ENCODE measurements around the gene OTUB2.
A peak's percentile ranks its signal among the peaks of the same experiment; 100 is the strongest.

The OTUB2 gene

GRCh38 chr14:93981316-93982229, 44.6 kb upstream of the OTUB2 start:
- no peak overlapping the region for H3K9ac ChIP-seq (ENCODE audit: low read length)
- H3K36me3 ChIP-seq (replicated peaks; ENCODE audit: low read depth, low read length) = peaks cover 10% of the 10 kb centered on the region
- H3K4me1 ChIP-seq (ENCODE audit: low read length) = peaks cover 39% of the 10 kb centered on the region
- H3K79me2 ChIP-seq (ENCODE audit: low read length) = no peaks in the 10 kb centered on the region
- H3K27ac ChIP-seq (ENCODE audit: low read length) = no peak overlapping the region
- no peak overlapping the region for H3K4me2 ChIP-seq (ENCODE audit: low read length)
- no peak for TF ChIP-seq EZH2phosphoT487 (IDR thresholded peaks at IDR 0.05; ENCODE audit: low read depth)
- TF ChIP-seq CTCF (IDR thresholded peaks at IDR 0.05; ENCODE audit: low read depth, low read length) = no peak
- H2AFZ ChIP-seq (ENCODE audit: low read depth, low read length) = no peak overlapping the region
- H3K9me3 ChIP-seq (ENCODE audit: insufficient read depth, low read length) = peaks cover 15% of the 10 kb centered on the region; the same call in 1 of the 2 replicates
- H3K4me3 ChIP-seq (ENCODE audit: low read length) = no peak overlapping the region
- H4K20me1 ChIP-seq (ENCODE audit: insufficient read depth, low read length) = no peaks in the 10 kb centered on the region
- H3K27me3 ChIP-seq (ENCODE audit: low read depth, low read length) = peaks cover 3% of the 10 kb centered on the region; the same call in 1 of the 2 replicates

- Histone ChIP-seq H3K36me3 (replicated peaks; ENCODE audit: low read depth, low read length) (peaks cover 10% of the 10 kb centered on the region), H3K4me3 (ENCODE audit: low read length) (no peak overlapping the region), H3K27ac (ENCODE audit: low read length) (no peak overlapping the region), H3K79me2 (ENCODE audit: low read length) (no peaks in the 10 kb centered on the region), H3K9ac (ENCODE audit: low read length) (no peak overlapping the region), H3K4me1 (ENCODE audit: low read length) (peaks cover 30% of the 10 kb centered on the region), H3K4me2 (ENCODE audit: low read length) (no peak overlapping the region), H2AFZ (ENCODE audit: low read depth, low read length) (no peak overlapping the region), H3K27me3 (ENCODE audit: low read depth, low read length) (peaks cover 3% of the 10 kb centered on the region; the same call in 1 of the 2 replicates), H4K20me1 (ENCODE audit: insufficient read depth, low read length) (no peaks in the 10 kb centered on the region), H3K9me3 (ENCODE audit: insufficient read depth, low read length) (peaks cover 13% of the 10 kb centered on the region; the same call in 1 of the 2 replicates)
- no peak for TF ChIP-seq CTCF (IDR thresholded peaks at IDR 0.05; ENCODE audit: low read depth, low read length)
- no peak for TF ChIP-seq EZH2phosphoT487 (IDR thresholded peaks at IDR 0.05; ENCODE audit: low read depth)
These were observed 43.7 kb upstream of the OTUB2 start for GRCh38 chr14:93982230-93983007.

GRCh38 chr14:93984070-93984469, 42.1 kb upstream of the OTUB2 start:
- no peak overlapping the region for H3K4me3 ChIP-seq (ENCODE audit: low read length)
- peaks cover 17% of the 10 kb centered on the region for H3K4me1 ChIP-seq (ENCODE audit: low read length)
- no peaks in the 10 kb centered on the region for H3K79me2 ChIP-seq (ENCODE audit: low read length)
- no peaks in the 10 kb centered on the region for H4K20me1 ChIP-seq (ENCODE audit: insufficient read depth, low read length)
- H3K9me3 ChIP-seq (ENCODE audit: insufficient read depth, low read length) = peaks cover 5% of the 10 kb centered on the region; the same call in 1 of the 2 replicates
- no peak overlapping the region for H3K4me2 ChIP-seq (ENCODE audit: low read length)
- H3K27me3 ChIP-seq (ENCODE audit: low read depth, low read length) = peaks cover 3% of the 10 kb centered on the region; the same call in 1 of the 2 replicates
- H2AFZ ChIP-seq (ENCODE audit: low read depth, low read length) = no peak overlapping the region
- H3K36me3 ChIP-seq (replicated peaks; ENCODE audit: low read depth, low read length) = peaks cover 4% of the 10 kb centered on the region
- TF ChIP-seq EZH2phosphoT487 (IDR thresholded peaks at IDR 0.05; ENCODE audit: low read depth) (no peak), CTCF (IDR thresholded peaks at IDR 0.05; ENCODE audit: low read depth, low read length) (no peak)
- H3K27ac ChIP-seq (ENCODE audit: low read length) = no peak overlapping the region
- H3K9ac ChIP-seq (ENCODE audit: low read length) = no peak overlapping the region

- Histone ChIP-seq H3K27me3 (ENCODE audit: low read depth, low read length) (peaks cover 3% of the 10 kb centered on the region; the same call in 1 of the 2 replicates), H3K27ac (ENCODE audit: low read length) (no peak overlapping the region), H3K79me2 (ENCODE audit: low read length) (no peaks in the 10 kb centered on the region), H4K20me1 (ENCODE audit: insufficient read depth, low read length) (no peaks in the 10 kb centered on the region), H3K9ac (ENCODE audit: low read length) (no peak overlapping the region), H3K9me3 (ENCODE audit: insufficient read depth, low read length) (no peaks in the 10 kb centered on the region), H3K36me3 (replicated peaks; ENCODE audit: low read depth, low read length) (no peaks in the 10 kb centered on the region), H3K4me3 (ENCODE audit: low read length) (no peak overlapping the region), H3K4me1 (ENCODE audit: low read length) (peaks cover 18% of the 10 kb centered on the region), H2AFZ (ENCODE audit: low read depth, low read length) (no peak overlapping the region), H3K4me2 (ENCODE audit: low read length) (no peak overlapping the region)
- no peak for TF ChIP-seq EZH2phosphoT487 (IDR thresholded peaks at IDR 0.05; ENCODE audit: low read depth)
- peak; percentile 21; the same call in 1 of the 2 replicates for TF ChIP-seq CTCF (IDR thresholded peaks at IDR 0.05; ENCODE audit: low read depth, low read length)
These were observed 41.1 kb upstream of the OTUB2 start for GRCh38 chr14:93984987-93985410.
